Prostate gland (tissue), 2 donors: Measurements from ENCODE around the gene RCN1.

Experiments
- CTCF ChIP-seq, 4 experiments: fragments of 200-600 bp in 2 of 4; fragments of 450-650 bp in 2 of 4; sonication (generic) in 2 of 4; IDR thresholded peaks; 1 replicate in 3 of 4; 2 replicates in 1 of 4; pipeline ENCODE4 v1.5.1; 2016 to 2019; ENCODE audit warnings: antibody characterized with exemption in 4 of 4, mild to moderate bottlenecking in 2 of 4, moderate library complexity in 2 of 4
- POLR2A ChIP-seq: fragments of 450-650 bp; IDR thresholded peaks from one replicate; pipeline ENCODE4 v1.6.1; 2016; ENCODE audit warnings: antibody characterized with exemption, mild to moderate bottlenecking
- POLR2AphosphoS5 ChIP-seq: sonication (generic); formaldehyde crosslinking; IDR thresholded peaks from one replicate; pipeline ENCODE4 v1.6.1; 2017; ENCODE audit warnings: antibody characterized with exemption

DNA sequence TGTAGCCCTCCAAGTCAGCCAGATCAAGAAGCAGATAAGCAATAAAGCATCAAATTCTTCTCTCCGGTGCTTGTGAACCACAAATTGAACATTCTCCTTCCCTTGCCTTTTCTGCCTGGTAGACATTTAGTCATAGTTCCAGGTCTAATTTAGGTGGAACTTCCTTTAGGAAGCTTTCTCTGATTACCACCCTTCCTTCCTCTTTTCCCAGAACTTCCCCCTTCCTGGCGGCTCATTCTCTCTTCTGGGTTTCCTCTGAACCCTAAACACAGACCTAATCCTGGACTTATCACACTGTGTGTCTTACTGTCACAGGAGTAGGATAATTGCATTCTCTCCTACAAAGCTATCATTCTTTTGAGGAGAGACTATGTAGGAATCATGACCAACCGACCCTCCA lies 61.9 kb downstream of the RCN1 start:
- no peak for TF ChIP-seq CTCF (IDR thresholded peaks at IDR 0.05)
- TF ChIP-seq POLR2AphosphoS5: no peak
- no peak for TF ChIP-seq POLR2A
